T-cell (primary cell): ENCODE results near the gene ZFHX3. TPM values are rescaled to one million over a fixed set of nuclear protein-coding genes. Genes with fewer than 3 reads are reported as not detected.

Experiments
- ATAC-seq, 4 experiments: fragments of 200-7000 bp in 3 of 4; fragments of 150-1000 bp in 1 of 4; cut with Tn5 transposase; replicated peaks in 1 of 4; 1 replicate in 3 of 4; 2 replicates in 1 of 4; pipeline ENCODE4 v1.10.0; 2021; ENCODE audit warnings: moderate library complexity in 3 of 4, mild to moderate bottlenecking in 2 of 4, moderate number of reproducible peaks in 1 of 4
- CTCF ChIA-PET, 2 donors: fragments of 300-600 bp; sonication (Branson Sonifier 250); formaldehyde crosslinking; loops; one replicate each; lab custom pipeline; 2022; ENCODE audit warnings: antibody characterized with exemption in 2 of 2; lab: Charles Lee
- POLR2A ChIA-PET, 2 donors: fragments of 300-600 bp; sonication (Branson Sonifier 250); formaldehyde crosslinking; loops; one replicate each; lab custom pipeline; 2022; ENCODE audit warnings: antibody characterized with exemption in 2 of 2; lab: Charles Lee
- DNase-seq, 35 experiments: peaks; one replicate each; pipeline versions ENCODE4 v3.0.0 to v3.0.0-alpha.2; 2013 to 2023
- H3K27ac ChIP-seq: one replicate; pipeline ENCODE4 v1.5.1; 2013; ENCODE audit warnings: low read length
- H3K27me3 ChIP-seq, 2 experiments: replicated peaks in 1 of 2; 1 replicate in 1 of 2; 2 replicates in 1 of 2; pipeline versions ENCODE4 v1.6.1 to v1.7.0; 2013; ENCODE audit warnings: low read length in 1 of 2, mixed read lengths in 1 of 2; ENCODE audit not compliant: control insufficient read depth in 2 of 2, insufficient read depth in 2 of 2; ENCODE audit errors: extremely low read depth in 1 of 2
- H3K36me3 ChIP-seq, 2 donors: 1 replicate in 1 of 2; 2 replicates in 1 of 2; pipeline versions ENCODE4 v1.6.1 to v1.7.0; 2013; ENCODE audit warnings: low read length in 1 of 2; ENCODE audit not compliant: control insufficient read depth in 2 of 2, insufficient read depth in 1 of 2; ENCODE audit errors: extremely low read depth in 1 of 2
- H3K4me1 ChIP-seq, 2 experiments: 1 replicate in 1 of 2; 2 replicates in 1 of 2; pipeline versions ENCODE4 v1.6.1 to v1.7.0; 2013; ENCODE audit warnings: low read length in 2 of 2, mixed read lengths in 1 of 2; ENCODE audit not compliant: insufficient read depth in 2 of 2, control insufficient read depth in 1 of 2; ENCODE audit errors: extremely low read depth in 1 of 2
- H3K4me3 ChIP-seq, 2 donors: 1 replicate in 1 of 2; 2 replicates in 1 of 2; pipeline versions ENCODE4 v1.5.1 to v1.7.0; 2013; ENCODE audit warnings: mild to moderate bottlenecking in 2 of 2, low read length in 1 of 2, moderate library complexity in 1 of 2; ENCODE audit not compliant: control insufficient read depth in 1 of 2; ENCODE audit errors: extremely low read depth in 1 of 2
- H3K9me3 ChIP-seq: 2 replicates; pipeline ENCODE4 v1.7.0; 2013
- H3K27ac Mint-ChIP-seq, 2 donors: one replicate each; pipeline ENCODE4 v1.8.0; 2020 to 2021; ENCODE audit warnings: mild to moderate bottlenecking in 2 of 2, mixed read lengths in 2 of 2
- H3K27me3 Mint-ChIP-seq, 2 donors: one replicate each; pipeline ENCODE4 v1.8.0; 2021 to 2022; ENCODE audit warnings: mixed read lengths in 2 of 2
- H3K36me3 Mint-ChIP-seq: one replicate; pipeline ENCODE4 v1.8.0; 2021; ENCODE audit warnings: mixed read lengths
- H3K4me1 Mint-ChIP-seq, 3 donors: one replicate each; pipeline ENCODE4 v1.8.0; 2020 to 2022; ENCODE audit warnings: mixed read lengths in 3 of 3, mild to moderate bottlenecking in 1 of 3
- H3K4me3 Mint-ChIP-seq, 3 donors: one replicate each; pipeline ENCODE4 v1.8.0; 2020 to 2022; ENCODE audit warnings: mild to moderate bottlenecking in 3 of 3, mixed read lengths in 3 of 3, moderate library complexity in 3 of 3
- H3K9me3 Mint-ChIP-seq, 3 donors: one replicate each; pipeline ENCODE4 v1.8.0; 2020 to 2022; ENCODE audit warnings: mixed read lengths in 3 of 3
- WGBS: methylation state at CpG from one replicate; pipeline ENCODE4 v1.1.5; 2013; ENCODE audit warnings: missing lambda C conversion rate; ENCODE audit not compliant: insufficient coverage; 5-methylcytosine and 5-hydroxymethylcytosine counted together
- total RNA-seq, 35 experiments: library from RNA in 6 of 35; stranded (reverse) in 6 of 35; fragments of 120-200 nt in 1 of 35; gene quantifications; one replicate each; pipeline versions ENCODE4 v1.2.1 to v1.2.4 and lab custom pipeline; 2013 to 2026

The ZFHX3 gene
- total RNA-seq, 5 donors from 2014 or later (not counting 1 experiment from before 2014, with no cell fraction given): 0.35 to 2.1 (median 1.0) TPM

- no peaks in the 10 kb centered on the region for H3K4me1 Mint-ChIP-seq
- DNase-seq: no peak
- H3K9me3 Mint-ChIP-seq: no peaks in the 10 kb centered on the region
- ChIA-PET CTCF (no interaction called here), POLR2A (interaction anchor here in 1 of 2 donors (0.6 kb wide), 1 partner anchor 142 kb away, joined by 3 read pairs; no protein-coding TSS in a partner anchor)
- Histone ChIP-seq H3K27ac (no peak overlapping the region), H3K4me3 (no peak overlapping the region), H3K36me3 (no peaks in the 10 kb centered on the region), H3K27me3 (no peaks in the 10 kb centered on the region), H3K4me1 (no peaks in the 10 kb centered on the region), H3K9me3 (no peaks in the 10 kb centered on the region)
- H3K4me3 Mint-ChIP-seq: no peak overlapping the region
- no peak overlapping the region for H3K27ac Mint-ChIP-seq
- WGBS: 80% methylated on average over 2 of the region's 8 CpGs
- ATAC-seq: no peak
- H3K27me3 Mint-ChIP-seq: no peaks in the 10 kb centered on the region
- no peaks in the 10 kb centered on the region for H3K36me3 Mint-ChIP-seq
Measured at GRCh38 chr16:72743011-72743761, 304.7 kb downstream of the ZFHX3 start.

- no peaks in the 10 kb centered on the region for H3K4me1 Mint-ChIP-seq
- Histone ChIP-seq H3K9me3 (no peaks in the 10 kb centered on the region), H3K36me3 (no peaks in the 10 kb centered on the region), H3K4me3 (no peak overlapping the region), H3K4me1 (no peaks in the 10 kb centered on the region), H3K27me3 (peaks cover 0 to 8% of the 10 kb centered on the region in 2 experiments), H3K27ac (no peak overlapping the region)
- ChIA-PET POLR2A (no interaction called here), CTCF (no interaction called here)
- ATAC-seq (no peak), DNase-seq (no peak)
- no CpG with 5 or more reads among the region's 2 CpGs for WGBS
- H3K9me3 Mint-ChIP-seq: peaks cover 0 to under 1% (median 0%) of the 10 kb centered on the region in 3 donors
- H3K4me3 Mint-ChIP-seq: no peak overlapping the region
- H3K36me3 Mint-ChIP-seq: no peaks in the 10 kb centered on the region
- H3K27me3 Mint-ChIP-seq: no peaks in the 10 kb centered on the region
- H3K27ac Mint-ChIP-seq: no peak overlapping the region
Measured at GRCh38 chr16:72740347-72740746, 307.6 kb downstream of the ZFHX3 start.

- no peak for DNase-seq
- H3K36me3 ChIP-seq: no peaks in the 10 kb centered on the region
- H3K4me1 ChIP-seq: no peaks in the 10 kb centered on the region
- H3K27me3 ChIP-seq: peaks cover 0 to 8% of the 10 kb centered on the region in 2 experiments
- Mint-ChIP-seq H3K36me3 (peaks cover 5% of the 10 kb centered on the region), H3K27ac (no peak overlapping the region), H3K4me3 (no peak overlapping the region), H3K27me3 (peaks cover 0 to 1% of the 10 kb centered on the region in 2 donors), H3K9me3 (peaks cover 6 to 7% (median 6%) of the 10 kb centered on the region in 3 donors), H3K4me1 (no peaks in the 10 kb centered on the region)
- no peaks in the 10 kb centered on the region for H3K9me3 ChIP-seq
- no peak overlapping the region for H3K27ac ChIP-seq
- no peak overlapping the region for H3K4me3 ChIP-seq
- WGBS: no CpG with 5 or more reads among the region's 1 CpG
- ATAC-seq: no peak
- POLR2A ChIA-PET: no interaction called here
- CTCF ChIA-PET: no interaction called here
Measured at GRCh38 chr16:72739577-72739976, 308.4 kb downstream of the ZFHX3 start.

- ATAC-seq (no peak), DNase-seq (no peak)
- Histone ChIP-seq H3K4me3 (no peak overlapping the region), H3K36me3 (no peaks in the 10 kb centered on the region), H3K27me3 (peaks cover 0 to 8% of the 10 kb centered on the region in 2 experiments), H3K9me3 (no peaks in the 10 kb centered on the region), H3K4me1 (no peaks in the 10 kb centered on the region), H3K27ac (no peak overlapping the region)
- no peaks in the 10 kb centered on the region for H3K4me1 Mint-ChIP-seq
- CTCF ChIA-PET: no interaction called here
- peaks cover 0 to 1% of the 10 kb centered on the region in 2 donors for H3K27me3 Mint-ChIP-seq
- H3K4me3 Mint-ChIP-seq: no peak overlapping the region
- H3K36me3 Mint-ChIP-seq: peaks cover 5% of the 10 kb centered on the region
- peaks cover 6 to 17% (median 11%) of the 10 kb centered on the region in 3 donors for H3K9me3 Mint-ChIP-seq
- H3K27ac Mint-ChIP-seq: no peak overlapping the region
- POLR2A ChIA-PET: no interaction called here
- 83% methylated on average over 2 of the region's 2 CpGs for whole genome bisulfite sequencing
Measured at GRCh38 chr16:72736074-72736473, 311.9 kb downstream of the ZFHX3 start.
